K562 (cell line): ENCODE data around the gene FERD3L. TPM values are rescaled to one million over a fixed set of nuclear protein-coding genes. Genes with fewer than 3 reads are reported as not detected.

Experiments
- ATAC-seq: fragments of 200-7000 bp; cut with Tn5 transposase; 3 replicates; pipeline ENCODE4 v1.9.1; 2020; ENCODE audit warnings: moderate library complexity
- BruUV-seq: library from RNA; stranded (reverse); fragments of 400-500 nt; replicated peaks from 2 replicates; lab custom pipeline; 2021; lab: Mats Ljungman, UMichigan
- CTCF ChIA-PET: fragments of 300-600 bp; formaldehyde crosslinking; extraction: SDS; loops from one replicate; lab custom pipeline; 2021; ENCODE audit warnings: low intra/inter-chr PET ratio; lab: Yijun Ruan, JAX
- POLR2A ChIA-PET: fragments of 300-600, 350-650 bp; sonication (Branson Sonifier 250); formaldehyde crosslinking; extraction: SDS; loops from one replicate; lab custom pipeline; 2021; ENCODE audit warnings: antibody characterized with exemption, inconsistent platforms; lab: Yijun Ruan, JAX
- DNase-seq, 4 experiments: peaks; one replicate each; pipeline versions ENCODE4 v3.0.0 to v3.0.0-alpha.2; 2011 to 2018; ENCODE audit warnings: low spot score in 3 of 4, mixed read lengths in 3 of 4; ENCODE audit errors: extremely low read depth in 1 of 4
- FAIRE-seq: peaks from 2 replicates; lab custom pipeline; 2011; peaks lifted over from hg19 to GRCh38; lab: Jason Lieb, UNC
- H2AFZ ChIP-seq: 2 replicates; pipeline ENCODE4 v1.6.0; 2011; ENCODE audit warnings: low read depth, low read length, control low read depth, inconsistent platforms
- H3K27ac ChIP-seq: fragments of 200-600 bp; 3 replicates; pipeline ENCODE4 v1.8.0; 2011; ENCODE audit warnings: low read depth, mild to moderate bottlenecking, control low read depth, inconsistent platforms, low read length, moderate library complexity, mixed read lengths; ENCODE audit errors: extremely low read depth
- H3K27me3 ChIP-seq, 2 experiments: fragments of 300-600 bp in 1 of 2; 2 replicates in 1 of 2; 3 replicates in 1 of 2; pipeline versions ENCODE4 v1.6.0 to v1.8.0; 2011; ENCODE audit warnings: inconsistent platforms in 2 of 2, low read length in 2 of 2, mild to moderate bottlenecking in 1 of 2, mixed read lengths in 1 of 2, moderate library complexity in 1 of 2; ENCODE audit not compliant: control insufficient read depth in 2 of 2, insufficient read depth in 2 of 2
- H3K36me3 ChIP-seq: fragments of 300-600 bp; 3 replicates; pipeline ENCODE4 v1.8.0; 2011; ENCODE audit warnings: mild to moderate bottlenecking, low read length, inconsistent platforms; ENCODE audit not compliant: control insufficient read depth, insufficient read depth
- H3K4me1 ChIP-seq, 2 experiments: fragments of 200-600 bp in 1 of 2; replicated peaks in 1 of 2; 2 replicates in 1 of 2; 3 replicates in 1 of 2; pipeline versions ENCODE4 v1.5.1 to v1.8.0; 2011; ENCODE audit warnings: inconsistent platforms in 2 of 2, low read length in 2 of 2, mild to moderate bottlenecking in 1 of 2, mixed read lengths in 1 of 2, moderate library complexity in 1 of 2; ENCODE audit not compliant: control insufficient read depth in 2 of 2, insufficient read depth in 2 of 2
- H3K4me2 ChIP-seq: 2 replicates; pipeline ENCODE4 v1.6.1; 2011; ENCODE audit warnings: low read length, control low read depth, inconsistent platforms, mixed read lengths; ENCODE audit not compliant: insufficient read depth
- H3K4me3 ChIP-seq: fragments of 200-600 bp; sonication (generic), shearing (Covaris generic); 2 replicates; pipeline ENCODE4 v1.5.1; 2016; ENCODE audit warnings: control low read depth, inconsistent platforms
- H3K79me2 ChIP-seq: fragments of 200-600 bp; 3 replicates; pipeline ENCODE4 v1.8.0; 2011; ENCODE audit warnings: low read length, inconsistent platforms; ENCODE audit not compliant: control insufficient read depth, insufficient read depth
- H3K9ac ChIP-seq, 2 experiments: 2 replicates each; pipeline versions ENCODE4 v1.6.0 to v1.6.1; 2011; ENCODE audit warnings: low read depth in 2 of 2, low read length in 2 of 2, control low read depth in 1 of 2, inconsistent platforms in 1 of 2, mild to moderate bottlenecking in 1 of 2, mixed read lengths in 1 of 2; ENCODE audit not compliant: insufficient read depth in 1 of 2
- H3K9me1 ChIP-seq: one replicate; pipeline ENCODE4 v1.6.0; 2011; ENCODE audit warnings: inconsistent platforms, mild to moderate bottlenecking, low read length, moderate library complexity; ENCODE audit not compliant: control insufficient read depth, insufficient read depth
- H3K9me3 ChIP-seq: replicated peaks from 2 replicates; pipeline ENCODE4 v1.5.1; 2011; ENCODE audit warnings: low read depth, low read length, inconsistent platforms; ENCODE audit not compliant: control insufficient read depth, insufficient read depth
- H4K20me1 ChIP-seq: replicated peaks from 2 replicates; pipeline ENCODE4 v1.6.1; 2011; ENCODE audit warnings: low read length, inconsistent platforms, mixed read lengths; ENCODE audit not compliant: control insufficient read depth, insufficient read depth
- CCNT2 ChIP-seq: IDR thresholded peaks from 2 replicates; pipeline ENCODE4 v1.6.1; 2011; ENCODE audit warnings: borderline replicate concordance, low read depth, mild to moderate bottlenecking, moderate library complexity, mixed read lengths, low read length; ENCODE audit not compliant: insufficient read length; ENCODE audit errors: extremely low read depth
- CEBPB ChIP-seq: fragments of 450-650 bp; IDR thresholded peaks from 2 replicates; pipeline ENCODE4 v1.6.1; 2016; ENCODE audit warnings: missing genetic modification characterization, missing compliant biosample characterization
- CHD4 ChIP-seq: fragments of 200-600 bp; sonication (generic); IDR thresholded peaks from 3 replicates; pipeline ENCODE4 v1.6.1; 2012; ENCODE audit warnings: low read depth, mild to moderate bottlenecking, mixed read lengths, low read length, inconsistent platforms; ENCODE audit not compliant: insufficient read depth, insufficient replicate concordance, poor library complexity, severe bottlenecking
- COPS2 ChIP-seq: fragments of 450-650 bp; conservative IDR thresholded peaks from 2 replicates; pipeline ENCODE4 v1.6.1; 2016; ENCODE audit warnings: mild to moderate bottlenecking, moderate library complexity
- ETV1 ChIP-seq: fragments of 450-650 bp; conservative IDR thresholded peaks from 2 replicates; pipeline ENCODE4 v1.6.1; 2016; ENCODE audit warnings: missing genetic modification characterization, control low read depth, low read depth, missing compliant biosample characterization
- GATA2 ChIP-seq: sonication (generic); formaldehyde crosslinking; IDR thresholded peaks from 2 replicates; pipeline ENCODE4 v1.4.0; 2020; ENCODE audit warnings: mild to moderate bottlenecking, missing genetic modification reagents
- MAFK ChIP-seq: IDR thresholded peaks from 2 replicates; pipeline ENCODE4 v1.6.1; 2011; ENCODE audit warnings: low read length, improper control_type of control experiment
- PATZ1 ChIP-seq: fragments of 250-450 bp; sonication (Bioruptor Pico); IDR thresholded peaks from 2 replicates; pipeline ENCODE4 v1.5.0; 2020; ENCODE audit warnings: mild to moderate bottlenecking, borderline replicate concordance
- RUNX1 ChIP-seq: sonication (generic); IDR thresholded peaks from 2 replicates; pipeline ENCODE4 v1.6.1; 2016; ENCODE audit warnings: antibody characterized with exemption, low read depth
- SRF ChIP-seq, 2 experiments: fragments of 250-450, 450-650 bp in 1 of 2; sonication (Bioruptor Pico) in 1 of 2; sonication (generic) in 1 of 2; formaldehyde crosslinking; IDR thresholded peaks; 2 replicates each; pipeline versions ENCODE4 v1.5.0 to v1.5.1; 2020 to 2022; ENCODE audit warnings: mild to moderate bottlenecking in 1 of 2, missing genetic modification reagents in 1 of 2
- YBX1 ChIP-seq: fragments of 450-650 bp; IDR thresholded peaks from 2 replicates; pipeline ENCODE4 v1.7.1; 2016; ENCODE audit warnings: mild to moderate bottlenecking
- ZFP91 ChIP-seq: sonication (generic); formaldehyde crosslinking; IDR thresholded peaks from 2 replicates; pipeline ENCODE4 v1.8.0; 2022; ENCODE audit warnings: mild to moderate bottlenecking, missing genetic modification reagents
- ZNF140 ChIP-seq: fragments of 250-450 bp; sonication (Bioruptor Pico); IDR thresholded peaks from 2 replicates; pipeline ENCODE4 v1.8.0; 2021; ENCODE audit warnings: moderate library complexity, mild to moderate bottlenecking, inconsistent platforms
- ZNF277 ChIP-seq: fragments of 250-450 bp; sonication (Bioruptor Pico); IDR thresholded peaks from 2 replicates; pipeline ENCODE4 v1.8.0; 2022; ENCODE audit warnings: inconsistent platforms, mild to moderate bottlenecking, moderate library complexity, borderline replicate concordance
- ZNF3 ChIP-seq: fragments of 250-450 bp; sonication (Bioruptor Pico); IDR thresholded peaks from 2 replicates; pipeline ENCODE4 v1.5.0; 2021; ENCODE audit warnings: mild to moderate bottlenecking, moderate library complexity
- ZNF436 ChIP-seq: fragments of 250-450, 450-650 bp; sonication (Bioruptor Pico); formaldehyde crosslinking; IDR thresholded peaks from 2 replicates; pipeline ENCODE4 v1.7.0; 2020; ENCODE audit warnings: mild to moderate bottlenecking
- ZNF507 ChIP-seq: conservative IDR thresholded peaks from 2 replicates; pipeline ENCODE4 v1.6.1; 2017; ENCODE audit warnings: missing genetic modification characterization, missing compliant biosample characterization
- ZNF75A ChIP-seq: fragments of 450-650 bp; formaldehyde crosslinking; IDR thresholded peaks from 2 replicates; pipeline ENCODE4 v1.4.0; 2020; ENCODE audit warnings: mild to moderate bottlenecking
- ZSCAN29 ChIP-seq: fragments of 450-650 bp; IDR thresholded peaks from 2 replicates; pipeline ENCODE4 v1.6.1; 2017
- WGBS: fragments of 100-300 bp; shearing (Covaris generic); methylation state at CpG from one replicate; pipeline ENCODE4 v1.1.6; 2016; ENCODE audit warnings: low coverage, mixed read lengths; ENCODE audit not compliant: insufficient coverage; ENCODE audit errors: missing lambda C conversion rate; 5-methylcytosine and 5-hydroxymethylcytosine counted together
- in situ Hi-C: fragments of 300-500 bp; cut with MboI; formaldehyde crosslinking; loops from 4 replicates; pipeline ENCODE4 v1.15.0; 2018; ENCODE audit warnings: inconsistent platforms, mixed read lengths
- intact Hi-C: fragments of 100-400 bp; cut with micrococcal nuclease; formaldehyde crosslinking; loops from 2 replicates; pipeline ENCODE4 v1.14.2; 2022
- polyA plus RNA-seq, 8 experiments: library from polyadenylated mRNA; depleted of rRNA in 4 of 8; stranded (reverse) in 5 of 8; unstranded in 3 of 8; fragments of >200 nt; fragmentation: Nextera tagmentation in 2 of 8; fragmentation: Illumina TruSeq in 1 of 8; extraction: Ambion mirVana in 2 of 8; extraction: Trizol in 1 of 8; gene quantifications; 2 replicates each; pipeline versions ENCODE4 v1.2.1 to v1.2.3, GENCODE V29; 2011 to 2014; ENCODE audit warnings: inconsistent platforms in 1 of 8, missing spikeins in 1 of 8
- total RNA-seq, 7 experiments: library from RNA; depleted of rRNA in 6 of 7; stranded (reverse); fragments of >200 nt in 6 of 7; fragmentation: Illumina TruSeq in 2 of 7; extraction: Trizol in 2 of 7; gene quantifications; 2 replicates each; pipeline versions ENCODE4 v1.2.1 to v1.2.3, GENCODE V29; 2011 to 2021; ENCODE audit warnings: low replicate concordance in 1 of 7

Gene FERD3L
- total and polyA plus RNA-seq, 9 of the 15 experiments (the other 6 are each of a cell fraction or from before 2014, with no cell fraction given), result not detected

GRCh38 chr7:19099924-19100323 lies 45.3 kb downstream of the FERD3L start:
- no peaks in the 10 kb centered on the region for H4K20me1 ChIP-seq
- H3K36me3 ChIP-seq, result no peaks in the 10 kb centered on the region
- no TSS peak for BruUV-seq
- H3K9me3 ChIP-seq, result no peaks in the 10 kb centered on the region
- POLR2A ChIA-PET, result no interaction called here
- H3K9me1 ChIP-seq, result no peaks in the 10 kb centered on the region
- WGBS, result 0% methylated on average over 2 of the region's 2 CpGs
- no peak overlapping the region for H3K27ac ChIP-seq
- CTCF ChIA-PET, result no interaction called here
- H3K4me3 ChIP-seq, result no peak overlapping the region
- H3K27me3 ChIP-seq, result no peaks in the 10 kb centered on the region
- no peaks in the 10 kb centered on the region for H3K79me2 ChIP-seq
- no peaks in the 10 kb centered on the region for H3K4me1 ChIP-seq
- FAIRE-seq, result no peak
- H2AFZ ChIP-seq, result no peak overlapping the region
- intact Hi-C loops (no loop called here), in situ Hi-C loops (no loop called here)
- H3K4me2 ChIP-seq, result no peak overlapping the region
- no peak for DNase-seq
- H3K9ac ChIP-seq, result no peak overlapping the region
- TF ChIP-seq ETV1 (tag), result no peak
- no peak for TF ChIP-seq COPS2
- no peak for TF ChIP-seq ZNF436 (CRISPR knock-in tag)
- no peak for TF ChIP-seq CEBPB (tag)
- TF ChIP-seq CCNT2, result no peak
- TF ChIP-seq ZNF140 (CRISPR knock-in tag), result no peak
- no peak for TF ChIP-seq PATZ1 (CRISPR knock-in tag)
- no peak for TF ChIP-seq YBX1
- TF ChIP-seq ZNF3 (CRISPR knock-in tag), result no peak
- TF ChIP-seq CHD4, result no peak
- no peak for TF ChIP-seq GATA2 (CRISPR knock-in tag)
- TF ChIP-seq ZNF507 (tag), result no peak
- TF ChIP-seq ZNF75A (CRISPR knock-in tag), result no peak
- TF ChIP-seq ZSCAN29, result no peak
- TF ChIP-seq SRF (CRISPR knock-in tag; IDR thresholded peaks at IDR 0.05), result no peak
- no peak for TF ChIP-seq ZNF277 (CRISPR knock-in tag)
- no peak for TF ChIP-seq ZFP91
- no peak for TF ChIP-seq RUNX1
- no peak for TF ChIP-seq MAFK
- TF ChIP-seq, all 486 proteins: peak for 0
- ATAC-seq, result no peak
